ENCODE data around the gene CTPS2.
"Not testable (repeated sequence)": the region's sequence is repeated elsewhere in the genome, so short reads cannot be mapped to it uniquely, and the experiment has no call there.

CTPS2 gene

GRCh38 chrX:16639966-16640365 lies 72.5 kb downstream of the CTPS2 start:
- Histone ChIP-seq H3K9me3 (ENCODE audit: control insufficient read depth in 1 of 2, low read length in 2 of 2) (no peaks in the 10 kb centered on the region), H3K4me1 (ENCODE audit: control insufficient read depth in 1 of 2, insufficient read depth in 2 of 2, low read length in 2 of 2) (peaks cover 8 to 24% of the 10 kb centered on the region in 2 donors), H3K27me3 (ENCODE audit: control insufficient read depth in 1 of 2, insufficient read depth in 2 of 2, low read length in 2 of 2) (no peaks in the 10 kb centered on the region), H3K36me3 (ENCODE audit: control insufficient read depth in 1 of 2, insufficient read depth in 2 of 2, low read length in 2 of 2) (peaks cover 0 to 5% of the 10 kb centered on the region in 2 donors), H3K4me3 (ENCODE audit: low read depth in 1 of 2, low read length in 2 of 2) (no peak overlapping the region), H3K9ac (ENCODE audit: low read depth in 1 of 2, low read length in 2 of 2) (no peak overlapping the region), H3K27ac (ENCODE audit: low read depth, low read length) (no peak overlapping the region)

GRCh38 chrX:16638533-16638932 lies 73.9 kb downstream of the CTPS2 start:
- peaks cover 0 to 5% of the 10 kb centered on the region in 2 donors for H3K36me3 ChIP-seq (ENCODE audit: control insufficient read depth in 1 of 2, insufficient read depth in 2 of 2, low read length in 2 of 2)
- peaks cover 5 to 19% of the 10 kb centered on the region in 2 donors for H3K4me1 ChIP-seq (ENCODE audit: control insufficient read depth in 1 of 2, insufficient read depth in 2 of 2, low read length in 2 of 2)
- no peak overlapping the region for H3K4me3 ChIP-seq (ENCODE audit: low read depth in 1 of 2, low read length in 2 of 2)
- H3K9ac ChIP-seq (ENCODE audit: low read depth in 1 of 2, low read length in 2 of 2): no peak overlapping the region
- no peak overlapping the region for H3K27ac ChIP-seq (ENCODE audit: low read depth, low read length)
- H3K9me3 ChIP-seq (ENCODE audit: control insufficient read depth in 1 of 2, low read length in 2 of 2): no peaks in the 10 kb centered on the region
- H3K27me3 ChIP-seq (ENCODE audit: control insufficient read depth in 1 of 2, insufficient read depth in 2 of 2, low read length in 2 of 2): no peaks in the 10 kb centered on the region

- Histone ChIP-seq H3K27me3 (ENCODE audit: control insufficient read depth in 1 of 2, insufficient read depth in 2 of 2, low read length in 2 of 2) (no peaks in the 10 kb centered on the region), H3K36me3 (ENCODE audit: control insufficient read depth in 1 of 2, insufficient read depth in 2 of 2, low read length in 2 of 2) (peaks cover 0 to 5% of the 10 kb centered on the region in 2 donors), H3K9ac (ENCODE audit: low read depth in 1 of 2, low read length in 2 of 2) (no peak overlapping the region), H3K4me1 (ENCODE audit: control insufficient read depth in 1 of 2, insufficient read depth in 2 of 2, low read length in 2 of 2) (peaks cover 0 to 4% of the 10 kb centered on the region in 2 donors), H3K9me3 (ENCODE audit: control insufficient read depth in 1 of 2, low read length in 2 of 2) (no peaks in the 10 kb centered on the region), H3K27ac (ENCODE audit: low read depth, low read length) (no peak overlapping the region), H3K4me3 (ENCODE audit: low read depth in 1 of 2, low read length in 2 of 2) (no peak overlapping the region)
Observed at GRCh38 chrX:16635596-16635995, 76.9 kb downstream of the CTPS2 start.

GRCh38 chrX:16635040-16635439 lies 77.4 kb downstream of the CTPS2 start:
- Histone ChIP-seq H3K36me3 (ENCODE audit: control insufficient read depth in 1 of 2, insufficient read depth in 2 of 2, low read length in 2 of 2) (peaks cover 0 to 1% of the 10 kb centered on the region in 2 donors), H3K9ac (ENCODE audit: low read depth in 1 of 2, low read length in 2 of 2) (no peak overlapping the region), H3K27ac (ENCODE audit: low read depth, low read length) (no peak overlapping the region), H3K4me1 (ENCODE audit: control insufficient read depth in 1 of 2, insufficient read depth in 2 of 2, low read length in 2 of 2) (peaks cover 0 to 1% of the 10 kb centered on the region in 2 donors), H3K4me3 (ENCODE audit: low read depth in 1 of 2, low read length in 2 of 2) (no peak overlapping the region), H3K27me3 (ENCODE audit: control insufficient read depth in 1 of 2, insufficient read depth in 2 of 2, low read length in 2 of 2) (no peaks in the 10 kb centered on the region), H3K9me3 (ENCODE audit: control insufficient read depth in 1 of 2, low read length in 2 of 2) (no peaks in the 10 kb centered on the region)

GRCh38 chrX:16633754-16634153 lies 78.7 kb downstream of the CTPS2 start:
- no peaks in the 10 kb centered on the region for H3K36me3 ChIP-seq (ENCODE audit: control insufficient read depth in 1 of 2, insufficient read depth in 2 of 2, low read length in 2 of 2)
- H3K27me3 ChIP-seq (ENCODE audit: control insufficient read depth in 1 of 2, insufficient read depth in 2 of 2, low read length in 2 of 2): no peaks in the 10 kb centered on the region
- no peak overlapping the region for H3K9ac ChIP-seq (ENCODE audit: low read depth in 1 of 2, low read length in 2 of 2)
- no peaks in the 10 kb centered on the region for H3K4me1 ChIP-seq (ENCODE audit: control insufficient read depth in 1 of 2, insufficient read depth in 2 of 2, low read length in 2 of 2)
- no peak overlapping the region for H3K4me3 ChIP-seq (ENCODE audit: low read depth in 1 of 2, low read length in 2 of 2)
- no peaks in the 10 kb centered on the region for H3K9me3 ChIP-seq (ENCODE audit: control insufficient read depth in 1 of 2, low read length in 2 of 2)
- no peak overlapping the region for H3K27ac ChIP-seq (ENCODE audit: low read depth, low read length)

- no peaks in the 10 kb centered on the region for H3K9me3 ChIP-seq (ENCODE audit: control insufficient read depth in 1 of 2, low read length in 2 of 2)
Observed at GRCh38 chrX:16629909-16630308, 82.6 kb downstream of the CTPS2 start.

GRCh38 chrX:16628946-16629595 lies 83.4 kb downstream of the CTPS2 start:
- Histone ChIP-seq H3K36me3 (ENCODE audit: control insufficient read depth in 1 of 2, insufficient read depth in 2 of 2, low read length in 2 of 2) (peaks cover 0 to 3% of the 10 kb centered on the region in 2 donors), H3K27me3 (ENCODE audit: control insufficient read depth in 1 of 2, insufficient read depth in 2 of 2, low read length in 2 of 2) (no peaks in the 10 kb centered on the region), H3K4me3 (ENCODE audit: low read depth in 1 of 2, low read length in 2 of 2) (no peak overlapping the region), H3K9ac (ENCODE audit: low read depth in 1 of 2, low read length in 2 of 2) (no peak overlapping the region), H3K4me1 (ENCODE audit: control insufficient read depth in 1 of 2, insufficient read depth in 2 of 2, low read length in 2 of 2) (no peaks in the 10 kb centered on the region), H3K9me3 (ENCODE audit: control insufficient read depth in 1 of 2, low read length in 2 of 2) (no peaks in the 10 kb centered on the region), H3K27ac (ENCODE audit: low read depth, low read length) (no peak overlapping the region)

More at GRCh38 chrX:16629909-16630308, 82.6 kb downstream of the CTPS2 start:
- Histone ChIP-seq H3K27me3 (ENCODE audit: control insufficient read depth in 1 of 2, insufficient read depth in 2 of 2, low read length in 2 of 2) (no peaks in the 10 kb centered on the region), H3K27ac (ENCODE audit: low read depth, low read length) (no peak overlapping the region), H3K4me3 (ENCODE audit: low read depth in 1 of 2, low read length in 2 of 2) (no peak overlapping the region), H3K9ac (ENCODE audit: low read depth in 1 of 2, low read length in 2 of 2) (no peak overlapping the region), H3K4me1 (ENCODE audit: control insufficient read depth in 1 of 2, insufficient read depth in 2 of 2, low read length in 2 of 2) (no peaks in the 10 kb centered on the region), H3K36me3 (ENCODE audit: control insufficient read depth in 1 of 2, insufficient read depth in 2 of 2, low read length in 2 of 2) (peaks cover 0 to 3% of the 10 kb centered on the region in 2 donors)

GRCh38 chrX:16628511-16628910 lies 84.0 kb downstream of the CTPS2 start:
- H3K4me3 ChIP-seq (ENCODE audit: low read depth in 1 of 2, low read length in 2 of 2); H3K4me1 ChIP-seq (ENCODE audit: control insufficient read depth in 1 of 2, insufficient read depth in 2 of 2, low read length in 2 of 2); H3K27me3 ChIP-seq (ENCODE audit: control insufficient read depth in 1 of 2, insufficient read depth in 2 of 2, low read length in 2 of 2); H3K27ac ChIP-seq (ENCODE audit: low read depth, low read length); H3K9ac ChIP-seq (ENCODE audit: low read depth in 1 of 2, low read length in 2 of 2); H3K9me3 ChIP-seq (ENCODE audit: control insufficient read depth in 1 of 2, low read length in 2 of 2); H3K36me3 ChIP-seq (ENCODE audit: control insufficient read depth in 1 of 2, insufficient read depth in 2 of 2, low read length in 2 of 2): not testable (repeated sequence)

- Histone ChIP-seq H3K36me3 (ENCODE audit: control insufficient read depth in 1 of 2, insufficient read depth in 2 of 2, low read length in 2 of 2) (peaks cover 0 to 17% of the 10 kb centered on the region in 2 donors), H3K27me3 (ENCODE audit: control insufficient read depth in 1 of 2, insufficient read depth in 2 of 2, low read length in 2 of 2) (no peaks in the 10 kb centered on the region), H3K9me3 (ENCODE audit: control insufficient read depth in 1 of 2, low read length in 2 of 2) (no peaks in the 10 kb centered on the region), H3K4me3 (ENCODE audit: low read depth in 1 of 2, low read length in 2 of 2) (no peak overlapping the region), H3K27ac (ENCODE audit: low read depth, low read length) (no peak overlapping the region), H3K4me1 (ENCODE audit: control insufficient read depth in 1 of 2, insufficient read depth in 2 of 2, low read length in 2 of 2) (no peaks in the 10 kb centered on the region), H3K9ac (ENCODE audit: low read depth in 1 of 2, low read length in 2 of 2) (no peak overlapping the region)
Observed at GRCh38 chrX:16619024-16619423, 93.4 kb downstream of the CTPS2 start.

GRCh38 chrX:16618422-16618821 lies 94.0 kb downstream of the CTPS2 start:
- H3K27ac ChIP-seq (ENCODE audit: low read depth, low read length): no peak overlapping the region
- H3K9ac ChIP-seq (ENCODE audit: low read depth in 1 of 2, low read length in 2 of 2): no peak overlapping the region
- no peaks in the 10 kb centered on the region for H3K27me3 ChIP-seq (ENCODE audit: control insufficient read depth in 1 of 2, insufficient read depth in 2 of 2, low read length in 2 of 2)
- no peak overlapping the region for H3K4me3 ChIP-seq (ENCODE audit: low read depth in 1 of 2, low read length in 2 of 2)
- H3K9me3 ChIP-seq (ENCODE audit: control insufficient read depth in 1 of 2, low read length in 2 of 2): no peaks in the 10 kb centered on the region
- H3K4me1 ChIP-seq (ENCODE audit: control insufficient read depth in 1 of 2, insufficient read depth in 2 of 2, low read length in 2 of 2): no peaks in the 10 kb centered on the region
- peaks cover 0 to 17% of the 10 kb centered on the region in 2 donors for H3K36me3 ChIP-seq (ENCODE audit: control insufficient read depth in 1 of 2, insufficient read depth in 2 of 2, low read length in 2 of 2)
